Natural killer cell (primary cell): ENCODE results near the gene COL23A1. TPM values are rescaled to one million over a fixed set of nuclear protein-coding genes. Genes with fewer than 3 reads are reported as not detected.

ENCODE experiments used
- ATAC-seq, 3 donors: fragments of 150-1000 bp in 2 of 3; fragments of 200-7000 bp in 1 of 3; cut with Tn5 transposase; 1 replicate in 1 of 3; 2 replicates in 2 of 3; pipeline ENCODE4 v1.10.0; 2021; ENCODE audit warnings: mild to moderate bottlenecking in 2 of 3, moderate library complexity in 2 of 3
- DNase-seq, 2 donors: peaks; one replicate each; pipeline versions ENCODE4 v3.0.0 to v3.0.0-alpha.2; 2013 to 2021; ENCODE audit warnings: mixed read lengths in 1 of 2
- H3K27ac ChIP-seq: one replicate; pipeline ENCODE4 v1.5.1; 2013; ENCODE audit warnings: mild to moderate bottlenecking, low read length
- H3K27me3 ChIP-seq: one replicate; pipeline ENCODE4 v1.6.1; 2013; ENCODE audit warnings: low read length; ENCODE audit not compliant: control insufficient read depth, insufficient read depth
- H3K36me3 ChIP-seq: one replicate; pipeline ENCODE4 v1.6.1; 2013; ENCODE audit warnings: low read length; ENCODE audit not compliant: control insufficient read depth, insufficient read depth
- H3K4me1 ChIP-seq: one replicate; pipeline ENCODE4 v1.6.1; 2013; ENCODE audit warnings: low read length; ENCODE audit not compliant: control insufficient read depth, insufficient read depth
- H3K4me3 ChIP-seq: one replicate; pipeline ENCODE4 v1.5.1; 2013; ENCODE audit warnings: low read length
- H3K9me3 ChIP-seq: one replicate; pipeline ENCODE4 v1.6.1; 2013; ENCODE audit warnings: low read length; ENCODE audit not compliant: control insufficient read depth, insufficient read depth
- H3K27ac Mint-ChIP-seq, 2 donors: one replicate each; pipeline ENCODE4 v1.8.0; 2022; ENCODE audit warnings: mild to moderate bottlenecking in 2 of 2, mixed read lengths in 2 of 2, moderate library complexity in 1 of 2
- H3K27me3 Mint-ChIP-seq, 2 donors: one replicate each; pipeline ENCODE4 v1.8.0; 2022; ENCODE audit warnings: low read depth in 2 of 2, mixed read lengths in 2 of 2
- H3K36me3 Mint-ChIP-seq: one replicate; pipeline ENCODE4 v1.8.0; 2022; ENCODE audit warnings: mixed read lengths
- H3K4me1 Mint-ChIP-seq, 2 donors: one replicate each; pipeline ENCODE4 v1.8.0; 2022; ENCODE audit warnings: mixed read lengths in 2 of 2
- H3K4me3 Mint-ChIP-seq: one replicate; pipeline ENCODE4 v1.8.0; 2022; ENCODE audit warnings: mild to moderate bottlenecking, moderate library complexity, mixed read lengths
- H3K9me3 Mint-ChIP-seq, 2 donors: one replicate each; pipeline ENCODE4 v1.8.0; 2022; ENCODE audit warnings: mixed read lengths in 2 of 2
- whole genome bisulfite sequencing: methylation state at CpG from one replicate; pipeline ENCODE4 v1.1.7; 2013; ENCODE audit warnings: missing lambda C conversion rate; ENCODE audit not compliant: insufficient coverage; 5-methylcytosine and 5-hydroxymethylcytosine counted together
- intact Hi-C: fragments of 100-400 bp; cut with micrococcal nuclease; formaldehyde crosslinking; loops from one replicate; pipeline ENCODE4 v1.14.2; 2022
- total RNA-seq, 4 donors: library from RNA; stranded (reverse); fragments of 120-200 nt in 1 of 4; gene quantifications; one replicate each; pipeline versions ENCODE4 v1.2.3 to v1.2.4, GENCODE V29; 2013 to 2022
- TF ChIP-seq, protein P1 (sequence below): fragments of 200-600 bp; IDR thresholded peaks from one replicate; pipeline ENCODE4 v1.8.0; 2022; ENCODE audit warnings: antibody characterized with exemption

The COL23A1 gene
- total RNA-seq, 3 donors from 2014 or later (not counting 1 experiment from before 2014, with no cell fraction given): 0.15 TPM; not detected in 2

- no peak for DNase-seq
- Histone ChIP-seq H3K9me3 (peaks cover 3% of the 10 kb centered on the region), H3K4me3 (no peak overlapping the region), H3K36me3 (no peaks in the 10 kb centered on the region), H3K4me1 (no peaks in the 10 kb centered on the region), H3K27ac (no peak overlapping the region), H3K27me3 (no peaks in the 10 kb centered on the region)
- ATAC-seq: no peak
- intact Hi-C loops: no loop called here
- H3K36me3 Mint-ChIP-seq: no peaks in the 10 kb centered on the region
- H3K4me1 Mint-ChIP-seq: no peaks in the 10 kb centered on the region
- TF ChIP-seq, protein P1, sequence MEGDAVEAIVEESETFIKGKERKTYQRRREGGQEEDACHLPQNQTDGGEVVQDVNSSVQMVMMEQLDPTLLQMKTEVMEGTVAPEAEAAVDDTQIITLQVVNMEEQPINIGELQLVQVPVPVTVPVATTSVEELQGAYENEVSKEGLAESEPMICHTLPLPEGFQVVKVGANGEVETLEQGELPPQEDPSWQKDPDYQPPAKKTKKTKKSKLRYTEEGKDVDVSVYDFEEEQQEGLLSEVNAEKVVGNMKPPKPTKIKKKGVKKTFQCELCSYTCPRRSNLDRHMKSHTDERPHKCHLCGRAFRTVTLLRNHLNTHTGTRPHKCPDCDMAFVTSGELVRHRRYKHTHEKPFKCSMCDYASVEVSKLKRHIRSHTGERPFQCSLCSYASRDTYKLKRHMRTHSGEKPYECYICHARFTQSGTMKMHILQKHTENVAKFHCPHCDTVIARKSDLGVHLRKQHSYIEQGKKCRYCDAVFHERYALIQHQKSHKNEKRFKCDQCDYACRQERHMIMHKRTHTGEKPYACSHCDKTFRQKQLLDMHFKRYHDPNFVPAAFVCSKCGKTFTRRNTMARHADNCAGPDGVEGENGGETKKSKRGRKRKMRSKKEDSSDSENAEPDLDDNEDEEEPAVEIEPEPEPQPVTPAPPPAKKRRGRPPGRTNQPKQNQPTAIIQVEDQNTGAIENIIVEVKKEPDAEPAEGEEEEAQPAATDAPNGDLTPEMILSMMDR: no peak
- no peaks in the 10 kb centered on the region for H3K9me3 Mint-ChIP-seq
- H3K4me3 Mint-ChIP-seq: no peak overlapping the region
- H3K27me3 Mint-ChIP-seq: no peaks in the 10 kb centered on the region
- no peak overlapping the region for H3K27ac Mint-ChIP-seq
- 92% methylated on average over 24 of the region's 24 CpGs for WGBS
Measured at GRCh38 chr5:178271726-178272479, 318.3 kb downstream of the COL23A1 start.

GRCh38 chr5:178271231-178271630 lies 319.0 kb downstream of the COL23A1 start:
- Histone ChIP-seq H3K9me3 (peaks cover 3% of the 10 kb centered on the region), H3K27me3 (no peaks in the 10 kb centered on the region), H3K27ac (no peak overlapping the region), H3K4me3 (no peak overlapping the region), H3K4me1 (no peaks in the 10 kb centered on the region), H3K36me3 (no peaks in the 10 kb centered on the region)
- Mint-ChIP-seq H3K36me3 (no peaks in the 10 kb centered on the region), H3K4me1 (no peaks in the 10 kb centered on the region), H3K27ac (no peak overlapping the region), H3K27me3 (no peaks in the 10 kb centered on the region), H3K9me3 (no peaks in the 10 kb centered on the region), H3K4me3 (no peak overlapping the region)
- TF ChIP-seq, protein P1: no peak
- intact Hi-C loops: no loop called here
- ATAC-seq (no peak), DNase-seq (no peak)
- 92% methylated on average over 4 of the region's 4 CpGs for WGBS

DNA sequence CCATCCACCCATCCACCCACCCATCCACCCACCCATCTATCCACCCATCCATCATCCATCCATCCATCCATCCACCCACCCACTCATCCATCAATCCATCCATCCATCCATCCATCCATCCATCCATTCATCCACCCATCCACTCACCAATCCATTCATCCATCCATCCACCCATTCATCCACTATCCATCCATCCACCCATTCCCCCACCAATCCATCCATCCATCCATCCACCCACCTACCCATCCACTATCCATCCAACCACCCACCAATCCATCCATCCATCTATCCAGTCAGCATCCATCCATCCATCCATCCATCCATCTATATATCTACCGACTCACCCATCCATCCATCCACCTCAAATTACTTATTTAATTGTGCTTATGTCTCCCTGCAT lies 320.7 kb downstream of the COL23A1 start:
- Histone ChIP-seq H3K27me3 (no peaks in the 10 kb centered on the region), H3K9me3 (no peaks in the 10 kb centered on the region), H3K4me3 (no peak overlapping the region), H3K36me3 (no peaks in the 10 kb centered on the region), H3K4me1 (no peaks in the 10 kb centered on the region), H3K27ac (no peak overlapping the region)
- Mint-ChIP-seq H3K9me3 (no peaks in the 10 kb centered on the region), H3K36me3 (no peaks in the 10 kb centered on the region), H3K4me3 (no peak overlapping the region), H3K4me1 (no peaks in the 10 kb centered on the region), H3K27ac (no peak overlapping the region), H3K27me3 (no peaks in the 10 kb centered on the region)
- 100% methylated on average over 1 of the region's 1 CpG for WGBS
- TF ChIP-seq, protein P1: no peak
- DNase-seq (no peak), ATAC-seq (no peak)
- intact Hi-C loops: no loop called here

DNA sequence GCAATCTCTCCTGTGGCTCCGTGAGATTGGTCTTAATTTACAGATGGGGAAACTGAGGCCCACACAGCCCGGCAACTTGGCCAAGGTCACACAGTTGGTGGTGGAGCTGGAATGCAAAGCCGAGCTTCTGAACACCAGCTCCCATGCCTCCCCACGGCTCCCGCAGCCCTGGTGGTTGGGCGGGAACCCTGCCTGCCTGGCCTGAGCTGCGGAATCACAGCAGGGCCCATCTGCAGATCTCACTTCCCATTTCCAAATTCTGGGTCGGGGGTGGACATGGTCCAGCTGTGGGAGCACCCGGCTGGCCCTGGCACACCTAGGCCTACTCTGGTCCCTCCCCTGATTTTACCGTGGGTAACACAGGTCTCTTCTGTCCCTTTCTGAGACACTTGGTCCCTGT lies 322.3 kb downstream of the COL23A1 start:
- Histone ChIP-seq H3K9me3 (no peaks in the 10 kb centered on the region), H3K4me3 (no peak overlapping the region), H3K27ac (no peak overlapping the region), H3K36me3 (no peaks in the 10 kb centered on the region), H3K4me1 (no peaks in the 10 kb centered on the region), H3K27me3 (no peaks in the 10 kb centered on the region)
- no peak overlapping the region for H3K4me3 Mint-ChIP-seq
- no peaks in the 10 kb centered on the region for H3K9me3 Mint-ChIP-seq
- WGBS: 87% methylated on average over 10 of the region's 10 CpGs
- ATAC-seq (no peak), DNase-seq (no peak)
- H3K36me3 Mint-ChIP-seq: no peaks in the 10 kb centered on the region
- H3K4me1 Mint-ChIP-seq: no peaks in the 10 kb centered on the region
- no peak overlapping the region for H3K27ac Mint-ChIP-seq
- TF ChIP-seq, protein P1: no peak
- no peaks in the 10 kb centered on the region for H3K27me3 Mint-ChIP-seq
- intact Hi-C loops: no loop called here
